ENCODE results near the gene RIT2.

RIT2 gene

GRCh38 chr18:42929857-42930256, 185.6 kb downstream of the RIT2 start (continued):
- TF ChIP-seq, protein P1, sequence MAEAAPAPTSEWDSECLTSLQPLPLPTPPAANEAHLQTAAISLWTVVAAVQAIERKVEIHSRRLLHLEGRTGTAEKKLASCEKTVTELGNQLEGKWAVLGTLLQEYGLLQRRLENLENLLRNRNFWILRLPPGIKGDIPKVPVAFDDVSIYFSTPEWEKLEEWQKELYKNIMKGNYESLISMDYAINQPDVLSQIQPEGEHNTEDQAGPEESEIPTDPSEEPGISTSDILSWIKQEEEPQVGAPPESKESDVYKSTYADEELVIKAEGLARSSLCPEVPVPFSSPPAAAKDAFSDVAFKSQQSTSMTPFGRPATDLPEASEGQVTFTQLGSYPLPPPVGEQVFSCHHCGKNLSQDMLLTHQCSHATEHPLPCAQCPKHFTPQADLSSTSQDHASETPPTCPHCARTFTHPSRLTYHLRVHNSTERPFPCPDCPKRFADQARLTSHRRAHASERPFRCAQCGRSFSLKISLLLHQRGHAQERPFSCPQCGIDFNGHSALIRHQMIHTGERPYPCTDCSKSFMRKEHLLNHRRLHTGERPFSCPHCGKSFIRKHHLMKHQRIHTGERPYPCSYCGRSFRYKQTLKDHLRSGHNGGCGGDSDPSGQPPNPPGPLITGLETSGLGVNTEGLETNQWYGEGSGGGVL (tag by site-specific recombination; IDR thresholded peaks at IDR 0.05) = no peak
- TF ChIP-seq ZNF624 (tag by site-specific recombination; IDR thresholded peaks at IDR 0.05) = no peak
- TF ChIP-seq ZNF544 (tag by site-specific recombination; IDR thresholded peaks at IDR 0.05) = no peak

- ChIA-PET POLR2A (no interaction called here), CTCF (no interaction called here)
- H3K9me3 ChIP-seq (ENCODE audit: control insufficient read depth, insufficient read depth, low read depth, low read length) = no peaks in the 10 kb centered on the region
- H3K4me1 ChIP-seq (ENCODE audit: control insufficient read depth, insufficient read depth, low read length) = peaks cover 11% of the 10 kb centered on the region; the same call in 1 of the 2 replicates
- no peak overlapping the region for H3K27ac ChIP-seq (ENCODE audit: extremely low read depth, low read depth, low read length)
- TF ChIP-seq ZNF830 (tag by site-specific recombination; IDR thresholded peaks at IDR 0.05; ENCODE audit: low read depth) (no peak), ZNF560 (tag by site-specific recombination; IDR thresholded peaks at IDR 0.05; ENCODE audit: borderline replicate concordance) (no peak), ZNF600 (tag by site-specific recombination; IDR thresholded peaks at IDR 0.05) (no peak), PBX3 (CRISPR knock-in tag; IDR thresholded peaks at IDR 0.05) (no peak), ZNF416 (tag by site-specific recombination; IDR thresholded peaks at IDR 0.05) (no peak), ZNF335 (tag by site-specific recombination; conservative IDR thresholded peaks at IDR 0.05) (no peak), ZNF2 (tag by site-specific recombination; IDR thresholded peaks at IDR 0.05) (no peak), ZNF223 (tag by site-specific recombination; IDR thresholded peaks at IDR 0.05) (no peak), ZNF704 (tag by site-specific recombination; IDR thresholded peaks at IDR 0.05) (no peak), ZSCAN18 (tag by site-specific recombination; IDR thresholded peaks at IDR 0.05) (no peak), ZNF585B (tag by site-specific recombination; IDR thresholded peaks at IDR 0.05) (no peak), ZNF701 (tag by site-specific recombination; IDR thresholded peaks at IDR 0.05) (no peak), ZSCAN23 (tag by site-specific recombination; IDR thresholded peaks at IDR 0.05) (no peak)
- no peak overlapping the region for H3K4me3 ChIP-seq (ENCODE audit: low read depth, low read length)
- no peaks in the 10 kb centered on the region for H3K36me3 ChIP-seq (ENCODE audit: control insufficient read depth in 2 of 2, insufficient read depth in 1 of 2, low read length in 2 of 2)
Measured at GRCh38 chr18:42929181-42929580, 186.3 kb downstream of the RIT2 start.

DNA sequence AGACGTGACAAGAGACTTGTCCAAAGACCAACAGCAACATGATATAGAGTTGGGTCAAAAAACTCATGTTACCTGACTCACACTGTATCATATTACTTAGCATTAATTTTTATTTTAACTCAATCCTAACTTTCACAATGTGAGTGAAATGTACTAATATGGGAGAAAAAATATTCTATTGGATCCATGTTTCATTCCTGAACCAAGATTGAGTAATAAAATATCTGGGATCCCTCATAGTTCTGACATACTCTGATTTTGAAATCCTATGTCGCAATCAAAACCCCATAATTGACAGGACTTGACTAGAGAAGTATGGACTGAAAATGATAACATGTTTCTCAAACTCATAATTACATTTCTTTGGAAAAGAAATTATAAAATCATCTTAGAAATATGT, 190.4 kb downstream of the RIT2 start:
- no peak overlapping the region for H3K27ac ChIP-seq (ENCODE audit: extremely low read depth, low read depth, low read length)
- no peaks in the 10 kb centered on the region for H3K9me3 ChIP-seq (ENCODE audit: control insufficient read depth, insufficient read depth, low read depth, low read length)
- CTCF ChIA-PET = no interaction called here
- H3K36me3 ChIP-seq (ENCODE audit: control insufficient read depth in 2 of 2, insufficient read depth in 1 of 2, low read length in 2 of 2) = no peaks in the 10 kb centered on the region
- H3K4me3 ChIP-seq (ENCODE audit: low read depth, low read length) = no peak overlapping the region
- H3K4me1 ChIP-seq (ENCODE audit: control insufficient read depth, insufficient read depth, low read length) = peaks cover 9% of the 10 kb centered on the region; the same call in 1 of the 2 replicates
- POLR2A ChIA-PET = no interaction called here
- TF ChIP-seq ZNF555 (tag by site-specific recombination; conservative IDR thresholded peaks at IDR 0.05) = no peak
- TF ChIP-seq WT1 (tag by site-specific recombination; IDR thresholded peaks at IDR 0.05) = no peak
- no peak for TF ChIP-seq ZNF548 (tag by site-specific recombination; IDR thresholded peaks at IDR 0.05)
- no peak for TF ChIP-seq ZNF514 (tag by site-specific recombination; IDR thresholded peaks at IDR 0.05)
- TF ChIP-seq PRDM2 (tag by site-specific recombination; IDR thresholded peaks at IDR 0.05; ENCODE audit: borderline replicate concordance) = no peak
- no peak for TF ChIP-seq ZNF645 (tag by site-specific recombination; IDR thresholded peaks at IDR 0.05)
- TF ChIP-seq YY1 (tag by site-specific recombination; IDR thresholded peaks at IDR 0.05) = no peak
